Measurements from ENCODE around the gene ZNF668. TPM values are rescaled to one million over a fixed set of nuclear protein-coding genes. Genes with fewer than 3 reads are reported as not detected.
"Not testable (repeated sequence)": the region's sequence is repeated elsewhere in the genome, so short reads cannot be mapped to it uniquely, and the experiment has no call there.

The ZNF668 gene
- polyA plus RNA-seq, 1 donor = 5.4 TPM

- not testable (repeated sequence) for H3K4me3 ChIP-seq (ENCODE audit: low read length); H3K9me3 ChIP-seq (ENCODE audit: control insufficient read depth, low read depth, low read length); H3K4me1 ChIP-seq (ENCODE audit: control insufficient read depth, insufficient read depth, low read length); DNase-seq; H3K36me3 ChIP-seq (ENCODE audit: control insufficient read depth, insufficient read depth, low read length); H3K27ac ChIP-seq (ENCODE audit: low read length)
- peaks cover 35% of the 10 kb centered on the region for H3K27me3 ChIP-seq (ENCODE audit: control insufficient read depth, insufficient read depth, low read length)
Observed at GRCh38 chr16:31013292-31013691, 60.7 kb downstream of the ZNF668 start.

GRCh38 chr16:31011815-31012214 is 62.2 kb downstream of the ZNF668 start:
- H3K27ac ChIP-seq (ENCODE audit: low read length); H3K9me3 ChIP-seq (ENCODE audit: control insufficient read depth, low read depth, low read length); H3K4me1 ChIP-seq (ENCODE audit: control insufficient read depth, insufficient read depth, low read length); H3K4me3 ChIP-seq (ENCODE audit: low read length); DNase-seq; H3K36me3 ChIP-seq (ENCODE audit: control insufficient read depth, insufficient read depth, low read length): not testable (repeated sequence)
- peaks cover 50% of the 10 kb centered on the region for H3K27me3 ChIP-seq (ENCODE audit: control insufficient read depth, insufficient read depth, low read length)
- no CpG with 5 or more reads among the region's 7 CpGs for WGBS (ENCODE audit: insufficient coverage, low lambda C conversion rate)

Other genes starting within 250 kb of the ZNF668 start
- gene BCL7C, start 180.2 kb downstream of the ZNF668 start, polyA plus RNA-seq = 25.6 TPM
- gene CTF1, start 177.6 kb downstream of the ZNF668 start, polyA plus RNA-seq = 4.0 TPM
- gene FBXL19, start 150.7 kb downstream of the ZNF668 start, polyA plus RNA-seq = 17.6 TPM
- gene ORAI3, start 125.2 kb downstream of the ZNF668 start, polyA plus RNA-seq = 24.5 TPM
- gene SETD1A, start 116.5 kb downstream of the ZNF668 start, polyA plus RNA-seq = 12.3 TPM
- 11.7 TPM for gene HSD3B7, start 89.0 kb downstream of the ZNF668 start, polyA plus RNA-seq
- 1.9 TPM for gene STX1B, start 63.6 kb downstream of the ZNF668 start, polyA plus RNA-seq
- 76.6 TPM for gene STX4, start 40.7 kb downstream of the ZNF668 start, polyA plus RNA-seq
- 12.4 TPM for gene ZNF646, start 182 bp upstream of the ZNF668 start, polyA plus RNA-seq
- gene PRSS53, start 14.7 kb upstream of the ZNF668 start, polyA plus RNA-seq = 1.8 TPM
- 51.8 TPM for gene VKORC1, start 20.6 kb upstream of the ZNF668 start, polyA plus RNA-seq
- gene BCKDK, start 34.1 kb upstream of the ZNF668 start, polyA plus RNA-seq = 26.5 TPM
- 57.7 TPM for gene KAT8, start 43.4 kb upstream of the ZNF668 start, polyA plus RNA-seq
- gene PRSS8, start 61.5 kb upstream of the ZNF668 start, polyA plus RNA-seq = 252 TPM
- 2.0 TPM for gene PRSS36, start 75.8 kb upstream of the ZNF668 start, polyA plus RNA-seq
- 494 TPM for gene FUS, start 105.9 kb upstream of the ZNF668 start, polyA plus RNA-seq
- gene PYCARD, start 128.5 kb upstream of the ZNF668 start, polyA plus RNA-seq = 42.4 TPM
- 0.10 TPM for gene TRIM72, start 139.9 kb upstream of the ZNF668 start, polyA plus RNA-seq
- 0.19 TPM for gene PYDC1, start 142.9 kb upstream of the ZNF668 start, polyA plus RNA-seq
- 1.6 TPM for gene ITGAM, start 185.7 kb upstream of the ZNF668 start, polyA plus RNA-seq